ENCODE results near the gene FLVCR1. TPM values are rescaled to one million over a fixed set of nuclear protein-coding genes. Genes with fewer than 3 reads are reported as not detected.

FLVCR1 gene
- total RNA-seq, 1 experiment from 2014 or later = 9.3 TPM

Other genes starting within 250 kb of the FLVCR1 start
- gene ATF3, start 249.5 kb upstream of the FLVCR1 start, total RNA-seq (2014; rRNA removed; shearing (Covaris generic); ENCODE audit: low replicate concordance) = 0.99 and 7.4 TPM in 2 replicates
- 2.3 and 3.2 TPM in 2 replicates for gene BATF3, start 158.4 kb upstream of the FLVCR1 start, total RNA-seq (2014; rRNA removed; shearing (Covaris generic); ENCODE audit: low replicate concordance)
- gene NSL1, start 66.5 kb upstream of the FLVCR1 start, total RNA-seq (2014; rRNA removed; shearing (Covaris generic); ENCODE audit: low replicate concordance) = 69.0 and 100 TPM in 2 replicates
- gene TATDN3, start 66.4 kb upstream of the FLVCR1 start, total RNA-seq (2014; rRNA removed; shearing (Covaris generic); ENCODE audit: low replicate concordance) = 15.6 and 19.5 TPM in 2 replicates
- not detected in 2 replicates for gene SPATA45, start 10.6 kb upstream of the FLVCR1 start, total RNA-seq (2014; rRNA removed; shearing (Covaris generic); ENCODE audit: low replicate concordance)
- not detected in 2 replicates for gene VASH2, start 92.3 kb downstream of the FLVCR1 start, total RNA-seq (2014; rRNA removed; shearing (Covaris generic); ENCODE audit: low replicate concordance)
- 36.7 and 65.3 TPM in 2 replicates for gene ANGEL2, start 157.6 kb downstream of the FLVCR1 start, total RNA-seq (2014; rRNA removed; shearing (Covaris generic); ENCODE audit: low replicate concordance)
- gene RPS6KC1, start 193.0 kb downstream of the FLVCR1 start, total RNA-seq (2014; rRNA removed; shearing (Covaris generic); ENCODE audit: low replicate concordance) = 19.7 and 39.0 TPM in 2 replicates

Data from MG63 (cell line).